Astrocyte (in vitro differentiated cells and primary cell): ENCODE measurements around the gene VBP1. TPM values are rescaled to one million over a fixed set of nuclear protein-coding genes. Genes with fewer than 3 reads are reported as not detected.
A peak's percentile ranks its signal among the peaks of the same experiment; 100 is the strongest.

ENCODE experiments used
- DNase-seq: peaks from one replicate; pipeline ENCODE4 v3.0.0-alpha.2; 2010; ENCODE audit warnings: low read depth
- FAIRE-seq: peaks from 2 replicates; lab custom pipeline; 2011; peaks lifted over from hg19 to GRCh38; lab: Jason Lieb, UNC
- H2AFZ ChIP-seq: 2 replicates; pipeline ENCODE4 v1.6.0; 2012; ENCODE audit warnings: low read depth, low read length, inconsistent platforms
- H3K27ac ChIP-seq: 2 replicates; pipeline ENCODE4 v1.5.1; 2011; ENCODE audit warnings: low read depth, low read length, inconsistent platforms
- H3K27me3 ChIP-seq: 2 replicates; pipeline ENCODE4 v1.6.0; 2011; ENCODE audit warnings: low read length, inconsistent platforms; ENCODE audit not compliant: insufficient read depth
- H3K36me3 ChIP-seq: 2 replicates; pipeline ENCODE4 v1.5.1; 2011; ENCODE audit warnings: low read length, inconsistent platforms; ENCODE audit not compliant: insufficient read depth
- H3K4me1 ChIP-seq: 2 replicates; pipeline ENCODE4 v1.5.1; 2011; ENCODE audit warnings: low read length, inconsistent platforms; ENCODE audit not compliant: insufficient read depth
- H3K4me2 ChIP-seq: 2 replicates; pipeline ENCODE4 v1.6.0; 2012; ENCODE audit warnings: low read length, inconsistent platforms
- H3K4me3 ChIP-seq: 2 replicates; pipeline ENCODE4 v1.5.1; 2011; ENCODE audit warnings: low read depth, mild to moderate bottlenecking, low read length, inconsistent platforms; ENCODE audit not compliant: insufficient read depth
- H3K79me2 ChIP-seq: 2 replicates; pipeline ENCODE4 v1.6.0; 2012; ENCODE audit warnings: mild to moderate bottlenecking, low read length, inconsistent platforms; ENCODE audit not compliant: insufficient read depth
- H3K9ac ChIP-seq: 2 replicates; pipeline ENCODE4 v1.6.0; 2012; ENCODE audit warnings: mild to moderate bottlenecking, low read length, inconsistent platforms
- H3K9me3 ChIP-seq: 2 replicates; pipeline ENCODE4 v1.5.1; 2012; ENCODE audit warnings: low read depth, mild to moderate bottlenecking, low read length, inconsistent platforms; ENCODE audit not compliant: insufficient read depth
- H4K20me1 ChIP-seq: 2 replicates; pipeline ENCODE4 v1.6.0; 2012; ENCODE audit warnings: low read length, inconsistent platforms; ENCODE audit not compliant: insufficient read depth
- H3K27ac Mint-ChIP-seq: one replicate; pipeline ENCODE4 v1.8.0; 2021; ENCODE audit warnings: mild to moderate bottlenecking, mixed read lengths; ENCODE audit not compliant: unreplicated experiment
- H3K27me3 Mint-ChIP-seq: one replicate; pipeline ENCODE4 v1.8.0; 2021; ENCODE audit warnings: low read depth, mixed read lengths; ENCODE audit not compliant: unreplicated experiment
- H3K36me3 Mint-ChIP-seq: one replicate; pipeline ENCODE4 v1.8.0; 2021; ENCODE audit warnings: low read depth, mixed read lengths; ENCODE audit not compliant: unreplicated experiment
- H3K4me1 Mint-ChIP-seq: one replicate; pipeline ENCODE4 v1.8.0; 2021; ENCODE audit warnings: low read depth, mixed read lengths; ENCODE audit not compliant: unreplicated experiment
- H3K4me3 Mint-ChIP-seq: one replicate; pipeline ENCODE4 v1.8.0; 2021; ENCODE audit warnings: mild to moderate bottlenecking, moderate library complexity, mixed read lengths; ENCODE audit not compliant: unreplicated experiment
- H3K9me3 Mint-ChIP-seq: one replicate; pipeline ENCODE4 v1.8.0; 2021; ENCODE audit warnings: mild to moderate bottlenecking, mixed read lengths; ENCODE audit not compliant: unreplicated experiment
- CTCF ChIP-seq: IDR thresholded peaks from 2 replicates; pipeline ENCODE4 v1.5.1; 2011; ENCODE audit warnings: low read depth, mild to moderate bottlenecking, inconsistent platforms, low read length, moderate library complexity; ENCODE audit not compliant: insufficient read depth
- EZH2 ChIP-seq: IDR thresholded peaks from 2 replicates; pipeline ENCODE4 v1.6.1; 2012; ENCODE audit warnings: mild to moderate bottlenecking, low read length, inconsistent platforms; ENCODE audit not compliant: insufficient read depth
- total RNA-seq: library from RNA; stranded (reverse); gene quantifications from 2 replicates; pipeline ENCODE4 v1.2.1, GENCODE V29; 2021

VBP1 gene
- total RNA-seq, 1 donor from 2014 or later = 52.3 TPM

- Histone ChIP-seq H3K9me3 (no peaks in the 10 kb centered on the region), H3K4me1 (no peaks in the 10 kb centered on the region), H2AFZ (no peak overlapping the region), H3K36me3 (peaks cover 3% of the 10 kb centered on the region), H4K20me1 (peaks cover 7% of the 10 kb centered on the region), H3K27ac (no peak overlapping the region), H3K9ac (no peak overlapping the region), H3K4me3 (no peak overlapping the region), H3K79me2 (peaks cover 4% of the 10 kb centered on the region), H3K27me3 (no peaks in the 10 kb centered on the region), H3K4me2 (no peak overlapping the region)
- H3K4me1 Mint-ChIP-seq = peaks cover 7% of the 10 kb centered on the region
- FAIRE-seq (no peak), DNase-seq (no peak)
- no peaks in the 10 kb centered on the region for H3K27me3 Mint-ChIP-seq
- H3K36me3 Mint-ChIP-seq = peaks cover 6% of the 10 kb centered on the region
- H3K27ac Mint-ChIP-seq = no peak overlapping the region
- TF ChIP-seq CTCF = no peak
- no peak for TF ChIP-seq EZH2
- no peak overlapping the region for H3K4me3 Mint-ChIP-seq
- H3K9me3 Mint-ChIP-seq = no peaks in the 10 kb centered on the region
These were observed 21.5 kb downstream of the VBP1 start for GRCh38 chrX:155237719-155238118.

GRCh38 chrX:155242300-155242699, 26.0 kb downstream of the VBP1 start:
- H3K36me3 ChIP-seq = peaks cover 2% of the 10 kb centered on the region
- no peaks in the 10 kb centered on the region for H3K9me3 ChIP-seq
- H3K27me3 ChIP-seq = no peaks in the 10 kb centered on the region
- no peak for TF ChIP-seq CTCF
- Mint-ChIP-seq H3K36me3 (peaks cover 3% of the 10 kb centered on the region), H3K9me3 (no peaks in the 10 kb centered on the region), H3K27me3 (no peaks in the 10 kb centered on the region), H3K4me3 (no peak overlapping the region), H3K27ac (no peak overlapping the region), H3K4me1 (peaks cover 6% of the 10 kb centered on the region)
- H3K4me2 ChIP-seq = no peak overlapping the region
- H3K4me1 ChIP-seq = no peaks in the 10 kb centered on the region
- no peaks in the 10 kb centered on the region for H3K79me2 ChIP-seq
- no peak overlapping the region for H3K27ac ChIP-seq
- H3K4me3 ChIP-seq = no peak overlapping the region
- DNase-seq (no peak), FAIRE-seq (no peak)
- no peak overlapping the region for H3K9ac ChIP-seq
- no peaks in the 10 kb centered on the region for H4K20me1 ChIP-seq
- no peak overlapping the region for H2AFZ ChIP-seq

GRCh38 chrX:155246748-155247147, 30.5 kb downstream of the VBP1 start:
- Mint-ChIP-seq H3K4me3 (no peak overlapping the region), H3K27ac (no peak overlapping the region), H3K4me1 (peaks cover 6% of the 10 kb centered on the region), H3K27me3 (no peaks in the 10 kb centered on the region), H3K9me3 (no peaks in the 10 kb centered on the region), H3K36me3 (no peaks in the 10 kb centered on the region)
- no peaks in the 10 kb centered on the region for H4K20me1 ChIP-seq
- no peaks in the 10 kb centered on the region for H3K27me3 ChIP-seq
- no peaks in the 10 kb centered on the region for H3K9me3 ChIP-seq
- no peaks in the 10 kb centered on the region for H3K36me3 ChIP-seq
- no peak overlapping the region for H2AFZ ChIP-seq
- no peak overlapping the region for H3K9ac ChIP-seq
- no peak overlapping the region for H3K27ac ChIP-seq
- DNase-seq (no peak), FAIRE-seq (peak; percentile 73)
- H3K4me2 ChIP-seq = no peak overlapping the region
- no peak for TF ChIP-seq EZH2
- TF ChIP-seq CTCF = no peak
- H3K4me3 ChIP-seq = no peak overlapping the region
- H3K4me1 ChIP-seq = no peaks in the 10 kb centered on the region
- H3K79me2 ChIP-seq = no peaks in the 10 kb centered on the region
